ENCODE results near the gene ABHD1.

GRCh38 chr2:27139310-27139709, 15.7 kb downstream of the ABHD1 start, which contains the start of gene PRR30:
- TF ChIP-seq ZNF18 (tag by site-specific recombination; IDR thresholded peaks at IDR 0.05) (no peak), CTCF (tag by site-specific recombination; IDR thresholded peaks at IDR 0.05) (no peak)

Data from HEK293 (cell line).